Glomerular visceral epithelial cell (primary cell): ENCODE results near the gene FTHL17.
A peak's percentile ranks its signal among the peaks of the same experiment; 100 is the strongest.

Experiments used
- DNase-seq: peaks from one replicate; pipeline ENCODE4 v3.0.0-alpha.2; 2016; ENCODE audit errors: extremely low spot score

The FTHL17 gene

DNA sequence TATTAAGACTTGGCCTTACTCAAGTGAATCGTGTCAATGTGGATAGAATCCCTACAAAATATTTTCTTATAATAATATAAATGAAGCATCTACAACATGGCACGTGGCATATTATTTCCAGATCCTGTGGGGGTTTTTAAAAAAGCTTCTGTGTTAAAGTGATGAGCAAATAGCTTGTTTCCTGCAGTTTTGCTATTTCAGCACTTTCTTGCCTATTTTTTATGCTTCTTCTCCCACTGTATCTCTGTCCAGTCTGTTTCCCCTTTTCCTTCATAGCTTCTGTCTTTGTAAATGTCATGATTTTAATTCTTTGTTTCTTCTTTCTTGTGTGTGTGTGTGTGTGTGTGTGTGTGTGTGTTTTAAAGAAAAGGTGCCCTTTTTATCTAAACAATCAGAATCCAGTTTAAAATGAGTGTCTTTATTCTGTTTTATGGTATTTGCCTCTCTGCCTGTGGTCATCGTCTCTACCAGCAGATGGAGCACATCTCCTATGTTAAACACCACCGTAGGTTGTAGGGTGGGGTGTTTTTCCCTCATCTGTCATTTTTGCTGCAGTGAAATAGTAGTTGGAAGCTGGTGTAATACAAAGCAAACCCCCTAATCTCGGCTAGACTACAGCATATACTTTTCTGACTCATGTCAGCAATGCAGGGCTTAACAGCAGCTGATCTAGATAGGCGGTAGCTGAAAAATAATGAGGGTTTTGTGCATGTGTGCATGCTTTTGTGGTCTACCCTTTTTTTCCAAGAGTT is 33.1 kb downstream of the FTHL17 start:
- peak; percentile 16 for DNase-seq

DNA sequence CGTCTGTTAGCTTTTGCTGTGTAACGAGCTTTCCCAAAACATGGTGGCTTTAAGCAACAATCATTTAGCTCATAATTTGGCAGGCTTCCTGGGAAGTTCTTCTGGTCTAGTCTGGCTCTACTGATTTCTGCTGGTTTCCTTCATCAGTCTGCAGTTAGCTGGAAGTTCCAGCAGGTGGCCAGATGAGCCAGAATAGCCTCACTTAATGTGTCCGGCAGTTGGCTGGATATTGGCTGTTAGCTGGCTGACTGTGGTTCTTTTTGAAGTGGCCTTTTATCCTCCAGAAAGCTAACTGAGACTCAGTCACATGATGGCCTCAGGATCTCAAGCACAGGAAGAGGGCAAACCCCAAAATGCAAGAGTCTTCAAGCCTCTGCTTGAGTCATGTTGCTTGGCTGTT is 34.9 kb downstream of the FTHL17 start:
- DNase-seq = peak; percentile 36

DNA sequence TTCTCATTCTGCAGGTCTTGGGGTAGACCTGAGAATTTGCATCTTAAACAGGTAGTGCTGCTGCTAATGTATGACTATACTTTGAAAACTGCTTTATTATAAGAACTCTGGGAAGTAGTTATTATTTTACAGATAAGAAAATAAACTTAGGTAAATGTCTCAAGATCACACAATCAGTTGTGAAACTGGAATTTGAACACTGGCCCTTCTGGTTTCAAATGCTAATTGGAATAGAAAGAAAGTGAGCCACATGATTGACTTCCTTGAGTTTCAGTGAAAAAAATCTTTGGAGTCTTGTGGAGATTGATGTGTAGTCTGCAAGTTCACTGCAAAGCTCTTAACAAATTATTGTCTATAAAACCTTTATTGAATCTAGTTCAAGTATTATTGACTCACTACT is 44.5 kb downstream of the FTHL17 start:
- DNase-seq = no peak

DNA sequence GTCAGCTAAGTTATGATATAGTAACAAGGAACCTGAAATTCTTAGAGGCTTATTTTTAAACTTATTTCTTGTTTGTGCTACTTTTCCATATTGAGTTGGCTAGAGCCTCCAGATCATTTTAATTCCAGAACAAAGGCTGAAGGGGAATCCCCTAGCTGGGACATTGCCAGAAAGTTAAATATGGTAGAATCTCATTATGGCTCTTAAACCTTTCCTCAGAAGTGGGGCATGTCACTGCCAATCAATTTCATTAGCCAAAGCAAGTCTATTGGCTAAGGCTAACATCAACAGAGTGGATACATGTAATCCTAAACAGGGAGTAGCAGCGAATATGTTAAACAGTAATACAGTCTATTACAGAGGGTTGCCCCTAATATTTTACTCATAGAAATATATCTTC is 47.0 kb downstream of the FTHL17 start:
- DNase-seq = no peak

DNA sequence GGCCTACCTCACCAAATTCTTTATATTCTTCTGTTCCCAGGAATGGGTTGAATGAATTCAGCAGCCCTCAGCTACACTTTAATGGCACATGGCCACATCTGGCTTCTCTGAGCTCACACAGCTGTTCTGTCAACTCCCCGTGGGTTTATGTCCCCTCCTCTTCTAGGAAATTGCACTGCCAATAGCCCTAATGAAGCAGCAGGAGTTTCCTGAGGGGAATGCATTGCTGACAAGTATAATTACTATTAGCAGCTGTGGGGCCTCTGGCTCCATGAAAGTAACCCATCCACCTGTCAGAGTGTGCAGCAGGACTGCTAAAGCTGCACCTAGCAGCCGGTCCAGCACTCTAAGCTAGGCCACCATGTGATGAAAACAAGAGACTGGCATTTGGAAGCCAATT is 50.3 kb downstream of the FTHL17 start:
- no peak for DNase-seq
